OCI-LY7 (cell line): ENCODE data around the gene LRP8.

ENCODE experiments used
- CTCF ChIP-seq: fragments of 200-600 bp; sonication (generic); conservative IDR thresholded peaks from 2 replicates; pipeline ENCODE4 v1.5.1; 2014; ENCODE audit warnings: mild to moderate bottlenecking, antibody characterized with exemption, low read length, moderate library complexity, mixed read lengths
- EZH2phosphoT487 ChIP-seq: fragments of 200-600 bp; sonication (generic); IDR thresholded peaks from 2 replicates; pipeline ENCODE4 v1.6.1; 2018; ENCODE audit warnings: low read depth, borderline replicate concordance, mild to moderate bottlenecking, mixed run types, antibody characterized with exemption, low read length, moderate library complexity, mixed read lengths

- no peak for TF ChIP-seq CTCF
- TF ChIP-seq EZH2phosphoT487: no peak
Measured at GRCh38 chr1:53284224-53285020, 43.4 kb downstream of the LRP8 start.
